GM19455 (cell line): Measurements from ENCODE around the gene ARID1A.

ENCODE experiments used
- ATAC-seq: cut with Tn5 transposase; IDR thresholded peaks from one replicate; pipeline ENCODE4 v1.9.1; 2021; ENCODE audit not compliant: unreplicated experiment

Gene ARID1A

GRCh38 chr1:26758358-26758757 lies 62.5 kb downstream of the ARID1A start:
- no peak for ATAC-seq

- no peak for ATAC-seq
Observed at GRCh38 chr1:26759531-26759930, 63.7 kb downstream of the ARID1A start.

- no peak for ATAC-seq
Observed at GRCh38 chr1:26761217-26761616, 65.4 kb downstream of the ARID1A start.

GRCh38 chr1:26767714-26768113 lies 71.9 kb downstream of the ARID1A start:
- ATAC-seq = no peak

- ATAC-seq = no peak
Observed at GRCh38 chr1:26768755-26769154, 72.9 kb downstream of the ARID1A start.

GRCh38 chr1:26771285-26771642 lies 75.4 kb downstream of the ARID1A start:
- no peak for ATAC-seq

- ATAC-seq = no peak
Observed at GRCh38 chr1:26771643-26772321, 76.0 kb downstream of the ARID1A start.

- ATAC-seq = no peak
Observed at GRCh38 chr1:26772687-26773086, 76.9 kb downstream of the ARID1A start.

- ATAC-seq = no peak
Observed at GRCh38 chr1:26774462-26774861, 78.6 kb downstream of the ARID1A start.

GRCh38 chr1:26775666-26776065 lies 79.9 kb downstream of the ARID1A start:
- no peak for ATAC-seq

- no peak for ATAC-seq
Observed at GRCh38 chr1:26779098-26779668, 83.4 kb downstream of the ARID1A start.

- ATAC-seq = no peak
Observed at GRCh38 chr1:26780344-26780957, 84.6 kb downstream of the ARID1A start.

- no peak for ATAC-seq
Observed at GRCh38 chr1:26781206-26781825, 85.5 kb downstream of the ARID1A start.

- no peak for ATAC-seq
Observed at GRCh38 chr1:26782521-26783212, 86.9 kb downstream of the ARID1A start.

GRCh38 chr1:26783646-26784022 lies 87.8 kb downstream of the ARID1A start:
- no peak for ATAC-seq

- ATAC-seq = no peak
Observed at GRCh38 chr1:26784023-26784871, 88.4 kb downstream of the ARID1A start.

- no peak for ATAC-seq
Observed at GRCh38 chr1:26784886-26785285, 89.1 kb downstream of the ARID1A start.

GRCh38 chr1:26785611-26786436 lies 90.0 kb downstream of the ARID1A start:
- ATAC-seq = no peak

- ATAC-seq = no peak
Observed at GRCh38 chr1:26786437-26787380, 90.9 kb downstream of the ARID1A start.
